Immature natural killer cell (primary cell): ENCODE data around the gene CLCN2. TPM values are rescaled to one million over a fixed set of nuclear protein-coding genes. Genes with fewer than 3 reads are reported as not detected.
A peak's percentile ranks its signal among the peaks of the same experiment; 100 is the strongest.
"Not testable (repeated sequence)": the region's sequence is repeated elsewhere in the genome, so short reads cannot be mapped to it uniquely, and the experiment has no call there.

ENCODE experiments used
- DNase-seq, 3 donors: peaks; one replicate each; pipeline ENCODE4 v3.0.0; 2022; ENCODE audit warnings: mixed read lengths in 1 of 3
- H3K27ac Mint-ChIP-seq, 6 donors: one replicate each; pipeline ENCODE4 v1.8.0; 2020; ENCODE audit warnings: mixed read lengths in 6 of 6, mild to moderate bottlenecking in 5 of 6, inconsistent platforms in 4 of 6, moderate library complexity in 3 of 6
- H3K27me3 Mint-ChIP-seq, 3 donors: one replicate each; pipeline ENCODE4 v1.8.0; 2020 to 2021; ENCODE audit warnings: low read depth in 3 of 3, mild to moderate bottlenecking in 3 of 3, mixed read lengths in 3 of 3, moderate library complexity in 3 of 3, inconsistent platforms in 1 of 3
- H3K36me3 Mint-ChIP-seq, 3 donors: one replicate each; pipeline ENCODE4 v1.8.0; 2020; ENCODE audit warnings: mixed read lengths in 3 of 3, inconsistent platforms in 2 of 3, mild to moderate bottlenecking in 2 of 3
- H3K4me1 Mint-ChIP-seq, 2 donors: one replicate each; pipeline ENCODE4 v1.8.0; 2020; ENCODE audit warnings: inconsistent platforms in 2 of 2, mild to moderate bottlenecking in 2 of 2, mixed read lengths in 2 of 2, moderate library complexity in 1 of 2
- H3K4me3 Mint-ChIP-seq, 5 donors: one replicate each; pipeline ENCODE4 v1.8.0; 2020; ENCODE audit warnings: mild to moderate bottlenecking in 5 of 5, mixed read lengths in 5 of 5, inconsistent platforms in 3 of 5, moderate library complexity in 3 of 5
- H3K9me3 Mint-ChIP-seq, 6 donors: one replicate each; pipeline ENCODE4 v1.8.0; 2020; ENCODE audit warnings: mild to moderate bottlenecking in 6 of 6, mixed read lengths in 6 of 6, inconsistent platforms in 4 of 6, moderate library complexity in 3 of 6
- polyA plus RNA-seq, 3 donors: library from polyadenylated mRNA; unstranded; fragments of 300-500 nt; fragmentation: Illumina TruSeq; gene quantifications; one replicate each; pipeline ENCODE4 v1.2.3, GENCODE V29; 2021

The CLCN2 gene
- polyA plus RNA-seq, 3 donors from 2014 or later = 0.57 to 0.76 TPM; not detected in 1

GRCh38 chr3:184351511-184352148 lies 9.8 kb downstream of the CLCN2 start:
- Mint-ChIP-seq H3K4me3 (no peak overlapping the region), H3K4me1 (peaks cover 0 to 6% of the 10 kb centered on the region in 2 donors), H3K36me3 (peaks cover 0 to under 1% (median 0%) of the 10 kb centered on the region in 3 donors), H3K27ac (peak overlapping the region in 1 of 6 donors; percentile 40), H3K27me3 (peaks cover 0 to 1% (median 0%) of the 10 kb centered on the region in 3 donors), H3K9me3 (no peaks in the 10 kb centered on the region)
- DNase-seq = no peak

GRCh38 chr3:184350618-184351017 lies 10.8 kb downstream of the CLCN2 start:
- no peak overlapping the region for H3K4me3 Mint-ChIP-seq
- no peaks in the 10 kb centered on the region for H3K36me3 Mint-ChIP-seq
- H3K9me3 Mint-ChIP-seq = no peaks in the 10 kb centered on the region
- peaks cover 0 to 1% (median 0%) of the 10 kb centered on the region in 3 donors for H3K27me3 Mint-ChIP-seq
- DNase-seq = no peak
- H3K4me1 Mint-ChIP-seq = peaks cover 0 to 6% of the 10 kb centered on the region in 2 donors
- H3K27ac Mint-ChIP-seq = no peak overlapping the region

DNA sequence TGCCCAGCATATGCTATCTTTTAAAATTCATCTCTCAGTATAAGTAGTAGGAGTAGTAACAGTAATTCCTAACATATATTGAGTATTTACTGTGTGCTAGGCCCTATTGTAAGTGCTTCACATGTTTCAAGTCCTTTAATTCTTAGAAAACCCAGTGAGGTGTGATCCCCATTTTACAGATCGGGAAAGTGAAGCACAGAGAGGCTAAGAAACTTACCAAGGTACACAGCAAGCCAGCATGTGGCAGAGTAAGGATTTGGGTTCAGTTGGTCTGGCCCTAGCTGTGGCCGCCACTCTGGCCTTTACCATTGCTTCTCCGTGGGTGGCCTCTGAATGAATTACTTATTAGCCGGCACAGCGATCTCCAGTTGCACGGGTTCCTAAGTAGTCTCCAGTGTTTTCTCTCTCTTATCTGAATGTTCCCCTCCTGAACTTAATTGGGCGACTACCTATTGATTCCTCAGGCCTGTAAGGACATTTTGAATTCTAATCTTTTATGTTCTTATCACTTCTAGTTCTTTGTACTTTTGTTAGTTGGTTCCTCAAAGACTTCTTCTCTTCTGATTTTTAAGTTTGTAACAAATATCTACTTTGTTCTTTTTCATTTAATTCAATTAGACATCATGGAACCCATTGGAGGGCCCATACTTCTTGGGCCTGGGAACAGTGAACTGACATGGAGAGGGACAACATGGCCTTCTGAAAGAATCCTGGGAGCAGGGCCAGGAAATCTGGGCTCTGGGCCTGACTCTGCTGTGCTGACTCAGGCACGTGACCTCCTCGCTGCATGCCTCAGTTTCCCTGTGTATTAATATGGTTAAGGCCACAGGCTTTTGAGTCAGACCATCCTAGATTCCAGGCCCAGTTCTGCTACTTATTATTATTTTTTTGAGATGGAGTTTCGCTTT lies 11.6 kb downstream of the CLCN2 start:
- no peaks in the 10 kb centered on the region for H3K9me3 Mint-ChIP-seq
- peaks cover 0 to 1% (median 0%) of the 10 kb centered on the region in 3 donors for H3K27me3 Mint-ChIP-seq
- no peaks in the 10 kb centered on the region for H3K36me3 Mint-ChIP-seq
- H3K4me3 Mint-ChIP-seq = no peak overlapping the region
- no peak overlapping the region for H3K27ac Mint-ChIP-seq
- peaks cover 0 to 5% of the 10 kb centered on the region in 2 donors for H3K4me1 Mint-ChIP-seq
- no peak for DNase-seq

DNA sequence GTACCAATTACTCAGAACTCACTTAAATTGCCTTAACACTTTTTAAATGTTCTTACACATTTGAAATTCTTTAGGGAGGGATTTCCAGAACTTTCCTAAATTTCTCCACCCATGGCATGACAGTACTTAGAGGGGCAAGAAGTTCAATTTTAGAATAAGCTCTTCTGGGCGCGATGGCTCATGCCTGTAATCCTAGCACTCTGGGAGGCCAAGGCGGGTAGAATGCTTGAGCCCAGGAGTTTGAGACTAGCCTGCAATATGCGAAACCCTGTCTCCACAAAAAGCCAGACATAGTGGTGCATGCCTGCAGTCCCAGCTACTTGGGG lies 13.4 kb downstream of the CLCN2 start:
- Mint-ChIP-seq H3K4me3 (no peak overlapping the region), H3K9me3 (no peaks in the 10 kb centered on the region), H3K27me3 (peaks cover 0 to 1% (median 0%) of the 10 kb centered on the region in 3 donors), H3K27ac (no peak overlapping the region), H3K36me3 (peaks cover 0 to 3% (median 0%) of the 10 kb centered on the region in 3 donors), H3K4me1 (no peaks in the 10 kb centered on the region)
- DNase-seq = no peak

DNA sequence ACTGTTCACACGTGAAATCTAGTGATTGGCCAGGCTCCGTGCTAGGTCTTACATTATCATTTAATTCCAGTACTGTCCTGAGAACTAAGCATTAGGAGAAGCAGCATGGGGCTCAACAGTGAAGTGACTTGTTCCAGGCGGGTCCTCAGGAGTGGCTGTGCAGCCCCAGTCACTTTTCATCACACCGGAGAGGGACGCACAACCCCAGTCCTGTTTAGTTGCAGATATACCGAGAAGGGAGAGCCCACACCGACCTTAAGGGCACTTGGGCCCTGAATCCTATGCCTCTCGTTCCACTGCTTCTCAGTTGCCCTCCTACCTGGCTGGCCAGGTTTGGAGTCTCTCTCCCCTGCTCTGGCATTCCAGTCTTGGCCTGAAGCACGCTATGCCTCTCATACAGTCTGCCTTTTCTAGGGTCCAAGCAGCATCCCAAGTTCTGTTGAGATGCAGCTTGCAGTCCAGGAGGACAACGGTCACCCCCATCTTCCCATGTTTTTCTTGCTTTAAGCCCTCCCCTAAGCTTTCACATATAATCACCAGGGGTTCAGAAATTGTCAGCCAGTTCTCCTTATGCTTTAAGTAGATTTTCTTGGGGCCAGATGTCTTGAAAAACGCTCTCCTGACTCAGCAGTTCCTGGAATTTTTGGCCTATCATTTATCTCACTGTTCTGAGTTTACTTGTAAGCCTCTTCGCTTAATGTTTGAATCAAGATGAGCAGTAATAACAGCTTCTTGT lies 13.9 kb downstream of the CLCN2 start:
- DNase-seq = no peak
- Mint-ChIP-seq H3K4me1 (no peaks in the 10 kb centered on the region), H3K27ac (no peak overlapping the region), H3K36me3 (peaks cover 0 to 3% (median 0%) of the 10 kb centered on the region in 3 donors), H3K4me3 (no peak overlapping the region), H3K27me3 (peaks cover 0 to 1% (median 0%) of the 10 kb centered on the region in 3 donors), H3K9me3 (no peaks in the 10 kb centered on the region)

DNA sequence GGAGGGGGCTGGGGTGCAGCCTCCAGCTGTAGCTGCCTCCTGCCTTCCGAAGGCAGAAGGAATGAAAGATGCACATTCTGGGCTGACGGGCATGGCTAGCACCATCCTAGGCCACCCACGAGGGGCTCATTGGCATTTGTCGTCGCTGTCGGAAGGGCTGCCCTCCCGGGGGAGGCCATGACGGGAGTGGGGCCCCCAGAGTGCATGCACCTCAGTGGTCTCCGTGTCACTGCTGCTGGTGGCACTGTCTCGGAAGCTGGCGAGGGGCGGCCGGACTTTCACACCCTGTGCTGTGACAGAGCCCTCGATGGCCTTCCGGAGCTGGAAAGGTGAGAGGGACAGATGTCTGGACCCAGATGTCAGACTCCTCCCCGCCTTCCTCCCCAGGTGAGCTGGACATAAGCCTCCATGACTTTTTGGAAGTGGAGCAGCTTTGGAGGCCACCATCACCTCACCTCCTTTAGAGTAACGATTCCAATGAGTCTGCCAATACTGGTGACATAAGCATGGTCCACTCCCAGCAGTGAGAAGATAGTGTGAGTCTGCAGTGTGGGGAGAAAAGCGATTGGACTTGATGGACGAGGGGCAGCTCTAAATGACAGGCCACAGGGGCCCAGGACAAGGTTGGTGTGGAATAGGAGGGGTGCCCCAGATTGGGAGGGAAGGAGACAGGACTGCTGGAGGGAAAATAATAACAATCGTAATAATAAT lies 14.8 kb downstream of the CLCN2 start:
- Mint-ChIP-seq H3K27ac (no peak overlapping the region), H3K36me3 (peaks cover 0 to 5% (median 0%) of the 10 kb centered on the region in 3 donors), H3K9me3 (no peaks in the 10 kb centered on the region), H3K4me1 (no peaks in the 10 kb centered on the region), H3K4me3 (no peak overlapping the region), H3K27me3 (peaks cover 0 to 3% (median 0%) of the 10 kb centered on the region in 3 donors)
- DNase-seq = no peak

DNA sequence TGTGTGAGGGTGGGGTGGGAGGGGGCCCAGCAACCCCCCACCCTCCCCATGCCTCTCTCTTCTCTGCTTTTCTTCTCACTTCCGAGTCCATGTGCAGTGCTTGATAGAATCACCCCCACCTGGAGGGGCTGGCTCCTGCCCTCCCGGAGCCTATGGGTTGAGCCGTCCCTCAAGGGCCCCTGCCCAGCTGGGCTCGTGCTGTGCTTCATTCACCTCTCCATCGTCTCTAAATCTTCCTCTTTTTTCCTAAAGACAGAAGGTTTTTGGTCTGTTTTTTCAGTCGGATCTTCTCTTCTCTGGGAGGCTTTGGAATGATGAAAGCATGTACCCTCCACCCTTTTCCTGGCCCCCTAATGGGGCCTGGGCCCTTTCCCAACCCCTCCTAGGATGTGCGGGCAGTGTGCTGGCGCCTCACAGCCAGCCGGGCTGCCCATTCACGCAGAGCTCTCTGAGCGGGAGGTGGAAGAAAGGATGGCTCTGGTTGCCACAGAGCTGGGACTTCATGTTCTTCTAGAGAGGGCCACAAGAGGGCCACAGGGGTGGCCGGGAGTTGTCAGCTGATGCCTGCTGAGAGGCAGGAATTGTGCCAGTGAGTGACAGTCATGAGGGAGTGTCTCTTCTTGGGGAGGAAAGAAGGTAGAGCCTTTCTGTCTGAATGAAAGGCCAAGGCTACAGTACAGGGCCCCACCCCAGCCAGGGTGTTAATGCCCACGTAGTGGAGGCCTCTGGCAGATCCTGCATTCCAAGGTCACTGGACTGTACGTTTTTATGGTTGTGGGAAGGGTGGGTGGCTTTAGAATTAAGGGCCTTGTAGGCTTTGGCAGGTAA lies 15.9 kb downstream of the CLCN2 start:
- no peaks in the 10 kb centered on the region for H3K4me1 Mint-ChIP-seq
- no peak overlapping the region for H3K27ac Mint-ChIP-seq
- peaks cover 0 to 8% (median 0%) of the 10 kb centered on the region in 3 donors for H3K36me3 Mint-ChIP-seq
- DNase-seq = no peak
- peaks cover 0 to 2% (median 0%) of the 10 kb centered on the region in 3 donors for H3K27me3 Mint-ChIP-seq
- no peaks in the 10 kb centered on the region for H3K9me3 Mint-ChIP-seq
- no peak overlapping the region for H3K4me3 Mint-ChIP-seq

DNA sequence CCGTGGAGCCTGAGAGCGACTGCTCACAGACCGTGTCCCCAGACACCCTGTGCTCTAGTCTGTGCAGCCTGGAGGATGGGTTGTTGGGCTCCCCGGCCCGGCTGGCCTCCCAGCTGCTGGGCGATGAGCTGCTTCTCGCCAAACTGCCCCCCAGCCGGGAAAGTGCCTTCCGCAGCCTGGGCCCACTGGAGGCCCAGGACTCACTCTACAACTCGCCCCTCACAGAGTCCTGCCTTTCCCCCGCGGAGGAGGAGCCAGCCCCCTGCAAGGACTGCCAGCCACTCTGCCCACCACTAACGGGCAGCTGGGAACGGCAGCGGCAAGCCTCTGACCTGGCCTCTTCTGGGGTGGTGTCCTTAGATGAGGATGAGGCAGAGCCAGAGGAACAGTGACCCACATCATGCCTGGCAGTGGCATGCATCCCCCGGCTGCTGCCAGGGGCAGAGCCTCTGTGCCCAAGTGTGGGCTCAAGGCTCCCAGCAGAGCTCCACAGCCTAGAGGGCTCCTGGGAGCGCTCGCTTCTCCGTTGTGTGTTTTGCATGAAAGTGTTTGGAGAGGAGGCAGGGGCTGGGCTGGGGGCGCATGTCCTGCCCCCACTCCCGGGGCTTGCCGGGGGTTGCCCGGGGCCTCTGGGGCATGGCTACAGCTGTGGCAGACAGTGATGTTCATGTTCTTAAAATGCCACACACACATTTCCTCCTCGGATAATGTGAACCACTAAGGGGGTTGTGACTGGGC lies 16.7 kb downstream of the CLCN2 start:
- no peak overlapping the region for H3K27ac Mint-ChIP-seq
- H3K27me3 Mint-ChIP-seq = peaks cover 0 to 2% (median 0%) of the 10 kb centered on the region in 3 donors
- H3K4me1 Mint-ChIP-seq = no peaks in the 10 kb centered on the region
- no peaks in the 10 kb centered on the region for H3K9me3 Mint-ChIP-seq
- H3K36me3 Mint-ChIP-seq = peaks cover 0 to 8% (median 0%) of the 10 kb centered on the region in 3 donors
- H3K4me3 Mint-ChIP-seq = no peak overlapping the region
- no peak for DNase-seq

DNA sequence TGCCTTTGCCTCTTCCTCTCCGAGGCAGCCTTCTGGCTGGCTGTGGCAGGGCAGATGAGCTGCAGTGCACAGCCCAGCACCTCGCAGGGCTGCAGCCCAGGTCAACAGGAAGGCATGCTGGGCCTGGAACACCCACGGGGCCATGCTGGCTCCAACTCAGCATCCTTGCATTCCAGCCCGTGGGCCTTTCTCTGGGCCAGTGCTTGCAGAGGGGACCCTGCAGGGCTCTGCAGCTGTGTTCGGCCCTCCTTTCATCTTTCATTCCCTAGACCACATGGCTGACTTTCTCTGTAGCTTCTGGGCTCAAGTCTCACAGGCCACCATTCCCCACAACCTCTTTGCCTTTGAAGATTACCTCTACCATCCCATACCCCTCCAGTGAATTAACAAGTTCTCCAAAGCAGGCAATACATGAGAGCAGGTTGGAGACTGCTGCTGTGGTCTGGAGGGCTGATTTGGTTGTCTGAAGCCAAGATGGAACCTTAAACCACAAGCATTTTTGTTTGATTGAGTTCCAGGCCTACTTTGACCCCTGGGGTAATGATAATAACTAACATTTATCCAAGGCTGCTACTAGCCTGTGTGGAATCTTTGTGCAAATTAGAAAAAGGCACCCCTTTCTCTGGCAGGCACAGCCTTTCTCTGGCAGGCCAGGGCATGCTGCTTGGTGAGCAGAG lies 18.1 kb downstream of the CLCN2 start:
- no peak overlapping the region for H3K4me3 Mint-ChIP-seq
- no peaks in the 10 kb centered on the region for H3K4me1 Mint-ChIP-seq
- DNase-seq = no peak
- H3K27ac Mint-ChIP-seq = no peak overlapping the region
- peaks cover 0 to 2% (median 0%) of the 10 kb centered on the region in 3 donors for H3K27me3 Mint-ChIP-seq
- H3K9me3 Mint-ChIP-seq = peaks cover 0 to 1% (median 0%) of the 10 kb centered on the region in 6 donors
- peaks cover 0 to 8% (median 0%) of the 10 kb centered on the region in 3 donors for H3K36me3 Mint-ChIP-seq

GRCh38 chr3:184341925-184342324 lies 19.5 kb downstream of the CLCN2 start:
- Mint-ChIP-seq H3K36me3 (peaks cover 0 to 8% (median 0%) of the 10 kb centered on the region in 3 donors), H3K9me3 (peaks cover 0 to 1% (median 0%) of the 10 kb centered on the region in 6 donors), H3K4me3 (no peak overlapping the region), H3K4me1 (peaks cover 12% of the 10 kb centered on the region in 2 donors), H3K27ac (peak overlapping the region in 1 of 6 donors; percentile 4), H3K27me3 (peaks cover 2 to 3% (median 3%) of the 10 kb centered on the region in 3 donors)
- no peak for DNase-seq

- H3K4me3 Mint-ChIP-seq, H3K36me3 Mint-ChIP-seq, H3K9me3 Mint-ChIP-seq, DNase-seq, H3K27ac Mint-ChIP-seq, H3K27me3 Mint-ChIP-seq: not testable (repeated sequence)
- H3K4me1 Mint-ChIP-seq = peaks cover 21 to 25% of the 10 kb centered on the region in 2 donors
These were observed 21.8 kb downstream of the CLCN2 start for GRCh38 chr3:184339451-184340135.
